ENCODE measurements around the gene GAS7. TPM values are rescaled to one million over a fixed set of nuclear protein-coding genes. Genes with fewer than 3 reads are reported as not detected.

GAS7 gene
- total RNA-seq, 1 donor from 2014 or later, result 19.5 TPM

GRCh38 chr17:9951803-9952202 lies 246.6 kb downstream of the GAS7 start:
- Mint-ChIP-seq H3K9me3 (no peaks in the 10 kb centered on the region), H3K4me3 (no peak overlapping the region), H3K36me3 (no peaks in the 10 kb centered on the region), H3K4me1 (ENCODE audit: unreplicated experiment) (no peaks in the 10 kb centered on the region), H3K27ac (no peak overlapping the region), H3K27me3 (peaks cover 15% of the 10 kb centered on the region)
- DNase-seq (ENCODE audit: extremely low spot score, unreplicated experiment), result no peak
- no peak for TF ChIP-seq CTCF (conservative IDR thresholded peaks at IDR 0.05)

- H3K27ac Mint-ChIP-seq, result no peak overlapping the region
- no peak overlapping the region for H3K4me3 Mint-ChIP-seq
- peaks cover 6% of the 10 kb centered on the region for H3K27me3 Mint-ChIP-seq
- H3K4me1 Mint-ChIP-seq (ENCODE audit: unreplicated experiment), result no peaks in the 10 kb centered on the region
- H3K9me3 Mint-ChIP-seq, result no peaks in the 10 kb centered on the region
- no peak for DNase-seq (ENCODE audit: extremely low spot score, unreplicated experiment)
- TF ChIP-seq CTCF (conservative IDR thresholded peaks at IDR 0.05), result no peak
- no peaks in the 10 kb centered on the region for H3K36me3 Mint-ChIP-seq
Measured at GRCh38 chr17:9948928-9949327, 249.5 kb downstream of the GAS7 start.

GRCh38 chr17:9944704-9945103 lies 253.7 kb downstream of the GAS7 start:
- Mint-ChIP-seq H3K4me1 (ENCODE audit: unreplicated experiment) (no peaks in the 10 kb centered on the region), H3K27me3 (peaks cover 3% of the 10 kb centered on the region), H3K36me3 (peaks cover 7% of the 10 kb centered on the region), H3K9me3 (no peaks in the 10 kb centered on the region), H3K4me3 (no peak overlapping the region), H3K27ac (no peak overlapping the region)
- TF ChIP-seq CTCF (conservative IDR thresholded peaks at IDR 0.05), result no peak
- no peak for DNase-seq (ENCODE audit: extremely low spot score, unreplicated experiment)

- peaks cover 7% of the 10 kb centered on the region for H3K36me3 Mint-ChIP-seq
- H3K4me1 Mint-ChIP-seq (ENCODE audit: unreplicated experiment), result no peaks in the 10 kb centered on the region
- TF ChIP-seq CTCF (conservative IDR thresholded peaks at IDR 0.05), result no peak
- no peak for DNase-seq (ENCODE audit: extremely low spot score, unreplicated experiment)
- H3K27ac Mint-ChIP-seq, result no peak overlapping the region
- H3K9me3 Mint-ChIP-seq, result no peaks in the 10 kb centered on the region
- no peak overlapping the region for H3K4me3 Mint-ChIP-seq
- H3K27me3 Mint-ChIP-seq, result peaks cover 3% of the 10 kb centered on the region
Measured at GRCh38 chr17:9943343-9943742, 255.1 kb downstream of the GAS7 start.

- no peaks in the 10 kb centered on the region for H3K9me3 Mint-ChIP-seq
- no peak for DNase-seq (ENCODE audit: extremely low spot score, unreplicated experiment)
- no peak overlapping the region for H3K4me3 Mint-ChIP-seq
- no peak for TF ChIP-seq CTCF (conservative IDR thresholded peaks at IDR 0.05)
- H3K27ac Mint-ChIP-seq, result no peak overlapping the region
- peaks cover 3% of the 10 kb centered on the region for H3K27me3 Mint-ChIP-seq
- H3K36me3 Mint-ChIP-seq, result peaks cover 7% of the 10 kb centered on the region
- H3K4me1 Mint-ChIP-seq (ENCODE audit: unreplicated experiment), result no peaks in the 10 kb centered on the region
Measured at GRCh38 chr17:9942885-9943284, 255.5 kb downstream of the GAS7 start.

- Mint-ChIP-seq H3K9me3 (no peaks in the 10 kb centered on the region), H3K27me3 (peaks cover 3% of the 10 kb centered on the region), H3K27ac (no peak overlapping the region), H3K4me3 (no peak overlapping the region), H3K4me1 (ENCODE audit: unreplicated experiment) (no peaks in the 10 kb centered on the region), H3K36me3 (peaks cover 10% of the 10 kb centered on the region)
- DNase-seq (ENCODE audit: extremely low spot score, unreplicated experiment), result no peak
- no peak for TF ChIP-seq CTCF (conservative IDR thresholded peaks at IDR 0.05)
Measured at GRCh38 chr17:9941305-9941704, 257.1 kb downstream of the GAS7 start.

All from type B pancreatic cell (in vitro differentiated cells).